ENCODE measurements around the gene HK1.
"Not testable (repeated sequence)": the region's sequence is repeated elsewhere in the genome, so short reads cannot be mapped to it uniquely, and the experiment has no call there.

HK1 gene

DNA sequence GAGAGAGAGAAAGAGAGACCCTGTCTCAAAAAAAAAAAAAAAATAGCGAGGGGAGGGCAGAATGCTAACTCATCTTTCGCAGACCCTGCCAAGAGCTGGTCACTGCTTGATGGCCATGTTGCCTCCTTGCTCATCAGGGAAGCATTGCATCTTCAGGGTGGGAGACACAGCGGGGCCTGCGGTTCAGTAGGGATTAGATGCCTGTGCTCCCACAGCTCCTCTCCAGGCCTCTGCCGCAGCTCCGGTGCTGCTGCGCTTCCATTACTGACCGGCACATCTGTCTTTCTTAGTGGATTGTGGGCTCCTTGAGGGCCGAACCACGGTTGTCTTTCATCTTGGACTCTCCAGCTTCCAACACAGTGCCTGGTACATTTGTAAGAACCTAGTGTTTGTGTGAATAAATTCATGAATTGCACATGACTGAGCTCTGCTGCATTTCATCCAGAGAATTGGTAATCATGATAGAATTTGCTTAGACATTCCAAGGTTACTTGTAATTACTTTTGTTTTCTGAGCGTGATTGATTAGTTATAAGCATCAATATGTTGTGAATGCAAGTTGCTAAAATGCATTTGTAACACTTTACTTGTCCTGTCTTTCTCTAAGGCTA is 16.8 kb downstream of the HK1 start:
- no peaks in the 10 kb centered on the region for H3K27me3 ChIP-seq (replicated peaks; ENCODE audit: control insufficient read depth, insufficient read depth, low read length)

GRCh38 chr10:69303632-69304051 is 25.3 kb downstream of the HK1 start:
- Histone ChIP-seq H3K36me3 (ENCODE audit: control insufficient read depth, insufficient read depth, low read length) (no peaks in the 10 kb centered on the region), H3K27me3 (replicated peaks; ENCODE audit: control insufficient read depth, insufficient read depth, low read length) (no peaks in the 10 kb centered on the region), H3K4me3 (replicated peaks; ENCODE audit: low read depth, low read length) (no peak overlapping the region)
- DNase-seq (ENCODE audit: extremely low read depth, insufficient read length), result no peak
- no peak for TF ChIP-seq CTCF (IDR thresholded peaks at IDR 0.05; ENCODE audit: insufficient read depth, low read length, poor library complexity, severe bottlenecking)

More for the DNA sequence above, 16.8 kb downstream of the HK1 start:
- DNase-seq (ENCODE audit: extremely low read depth, insufficient read length), result no peak
- no peak for TF ChIP-seq CTCF (IDR thresholded peaks at IDR 0.05; ENCODE audit: insufficient read depth, low read length, poor library complexity, severe bottlenecking)
- Histone ChIP-seq H3K4me3 (replicated peaks; ENCODE audit: low read depth, low read length) (no peak overlapping the region), H3K36me3 (ENCODE audit: control insufficient read depth, insufficient read depth, low read length) (no peaks in the 10 kb centered on the region)

- Histone ChIP-seq H3K4me3 (replicated peaks; ENCODE audit: low read depth, low read length) (no peak overlapping the region), H3K27me3 (replicated peaks; ENCODE audit: control insufficient read depth, insufficient read depth, low read length) (no peaks in the 10 kb centered on the region), H3K36me3 (ENCODE audit: control insufficient read depth, insufficient read depth, low read length) (no peaks in the 10 kb centered on the region)
- TF ChIP-seq CTCF (IDR thresholded peaks at IDR 0.05; ENCODE audit: insufficient read depth, low read length, poor library complexity, severe bottlenecking), result no peak
- DNase-seq (ENCODE audit: extremely low read depth, insufficient read length), result no peak
These were observed 28.1 kb downstream of the HK1 start for GRCh38 chr10:69306421-69306820.

GRCh38 chr10:69307434-69307833 is 29.1 kb downstream of the HK1 start:
- Histone ChIP-seq H3K36me3 (ENCODE audit: control insufficient read depth, insufficient read depth, low read length) (no peaks in the 10 kb centered on the region), H3K27me3 (replicated peaks; ENCODE audit: control insufficient read depth, insufficient read depth, low read length) (no peaks in the 10 kb centered on the region), H3K4me3 (replicated peaks; ENCODE audit: low read depth, low read length) (no peak overlapping the region)
- no peak for TF ChIP-seq CTCF (IDR thresholded peaks at IDR 0.05; ENCODE audit: insufficient read depth, low read length, poor library complexity, severe bottlenecking)
- no peak for DNase-seq (ENCODE audit: extremely low read depth, insufficient read length)

DNA sequence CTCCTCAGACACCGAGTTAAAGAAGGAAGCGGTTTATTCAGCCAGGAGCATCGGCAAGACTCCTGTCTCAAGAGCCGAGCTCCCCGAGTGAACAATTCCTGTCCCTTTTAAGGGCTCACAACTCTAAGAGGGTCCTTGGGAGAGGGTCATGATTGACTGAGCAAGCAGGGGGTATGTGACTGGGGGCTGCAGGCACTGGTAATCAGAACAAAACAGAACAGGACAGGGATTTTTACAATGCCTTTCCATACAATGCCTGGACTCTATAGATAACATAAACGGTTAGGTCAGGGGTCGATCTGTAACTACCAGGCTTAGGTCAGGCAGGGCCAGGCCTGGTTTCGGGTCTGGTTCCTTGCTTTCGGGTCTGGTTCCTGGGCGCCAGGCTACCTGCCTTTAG is 30.0 kb downstream of the HK1 start:
- not testable (repeated sequence) for H3K4me3 ChIP-seq (replicated peaks; ENCODE audit: low read depth, low read length); H3K36me3 ChIP-seq (ENCODE audit: control insufficient read depth, insufficient read depth, low read length); DNase-seq (ENCODE audit: extremely low read depth, insufficient read length); H3K27me3 ChIP-seq (replicated peaks; ENCODE audit: control insufficient read depth, insufficient read depth, low read length)

DNA sequence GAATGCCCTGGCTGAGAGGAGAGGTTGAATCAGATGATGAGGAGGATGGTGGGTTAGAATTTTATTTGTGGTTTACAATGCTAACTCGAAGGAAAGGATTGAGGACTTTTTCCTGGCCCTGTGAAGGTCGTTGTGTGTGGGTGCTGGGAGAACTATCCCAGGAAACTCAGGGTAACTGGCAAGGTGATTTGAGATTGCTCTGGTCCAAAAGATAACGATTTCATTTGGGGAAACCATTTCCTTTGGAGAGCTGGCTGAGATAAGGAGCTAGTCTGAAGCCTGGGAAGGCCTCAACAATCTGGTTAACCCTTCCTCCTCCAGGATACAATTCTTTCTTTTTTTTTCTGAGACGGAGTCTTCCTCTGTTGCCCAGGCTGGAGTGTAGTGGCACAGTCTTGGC is 33.0 kb downstream of the HK1 start:
- no peaks in the 10 kb centered on the region for H3K36me3 ChIP-seq (ENCODE audit: control insufficient read depth, insufficient read depth, low read length)
- H3K27me3 ChIP-seq (replicated peaks; ENCODE audit: control insufficient read depth, insufficient read depth, low read length), result no peaks in the 10 kb centered on the region
- no peak overlapping the region for H3K4me3 ChIP-seq (replicated peaks; ENCODE audit: low read depth, low read length)
- no peak for DNase-seq (ENCODE audit: extremely low read depth, insufficient read length)
- no peak for TF ChIP-seq CTCF (IDR thresholded peaks at IDR 0.05; ENCODE audit: insufficient read depth, low read length, poor library complexity, severe bottlenecking)

Data from GM06990 (cell line).